ENCODE data around the gene CD109.
A peak's percentile ranks its signal among the peaks of the same experiment; 100 is the strongest.
"Not testable (repeated sequence)": the region's sequence is repeated elsewhere in the genome, so short reads cannot be mapped to it uniquely, and the experiment has no call there.

CD109 gene

DNA sequence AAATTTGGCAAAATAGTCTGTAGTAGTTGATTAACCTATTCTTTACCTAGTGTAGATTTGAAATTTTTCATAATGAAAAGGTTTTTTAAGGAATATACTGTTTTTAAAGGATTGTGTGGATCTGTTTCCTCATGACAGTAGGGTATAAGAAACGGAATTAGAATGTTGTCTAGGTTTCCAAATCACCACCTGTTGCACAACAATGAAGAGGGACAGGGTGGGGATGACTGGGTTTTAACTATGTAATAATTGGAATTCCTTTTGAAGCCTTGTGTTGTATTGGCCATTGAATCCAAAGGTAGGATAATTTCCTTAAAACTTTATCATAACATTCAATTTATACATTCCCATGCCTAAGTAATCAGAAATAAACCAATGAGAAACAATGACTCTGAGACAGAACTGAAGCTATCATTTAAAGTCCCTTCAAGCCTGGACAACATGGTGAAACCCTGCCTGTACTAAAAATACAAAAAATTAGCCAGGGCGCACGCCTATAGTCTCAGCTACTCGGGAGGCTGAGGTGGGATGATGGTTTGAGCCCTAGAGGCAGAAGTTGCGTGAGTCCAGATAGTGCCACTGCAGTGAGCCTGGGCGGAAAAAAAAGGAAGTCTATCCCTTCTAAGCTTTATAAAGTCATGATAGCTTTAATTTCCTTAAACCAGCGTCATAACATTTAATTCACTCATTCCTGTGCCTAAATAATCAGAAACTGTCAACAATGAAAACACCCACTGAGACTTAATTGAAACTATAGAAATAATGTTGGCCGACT is 23.9 kb upstream of the CD109 start:
- TF ChIP-seq, protein P1, sequence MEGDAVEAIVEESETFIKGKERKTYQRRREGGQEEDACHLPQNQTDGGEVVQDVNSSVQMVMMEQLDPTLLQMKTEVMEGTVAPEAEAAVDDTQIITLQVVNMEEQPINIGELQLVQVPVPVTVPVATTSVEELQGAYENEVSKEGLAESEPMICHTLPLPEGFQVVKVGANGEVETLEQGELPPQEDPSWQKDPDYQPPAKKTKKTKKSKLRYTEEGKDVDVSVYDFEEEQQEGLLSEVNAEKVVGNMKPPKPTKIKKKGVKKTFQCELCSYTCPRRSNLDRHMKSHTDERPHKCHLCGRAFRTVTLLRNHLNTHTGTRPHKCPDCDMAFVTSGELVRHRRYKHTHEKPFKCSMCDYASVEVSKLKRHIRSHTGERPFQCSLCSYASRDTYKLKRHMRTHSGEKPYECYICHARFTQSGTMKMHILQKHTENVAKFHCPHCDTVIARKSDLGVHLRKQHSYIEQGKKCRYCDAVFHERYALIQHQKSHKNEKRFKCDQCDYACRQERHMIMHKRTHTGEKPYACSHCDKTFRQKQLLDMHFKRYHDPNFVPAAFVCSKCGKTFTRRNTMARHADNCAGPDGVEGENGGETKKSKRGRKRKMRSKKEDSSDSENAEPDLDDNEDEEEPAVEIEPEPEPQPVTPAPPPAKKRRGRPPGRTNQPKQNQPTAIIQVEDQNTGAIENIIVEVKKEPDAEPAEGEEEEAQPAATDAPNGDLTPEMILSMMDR (IDR thresholded peaks at IDR 0.05; ENCODE audit: low read depth, low read length) = no peak
- no peak for DNase-seq (ENCODE audit: extremely low read depth, low read depth)

GRCh38 chr6:73675466-73676098 is 20.4 kb upstream of the CD109 start:
- TF ChIP-seq, protein P1 (IDR thresholded peaks at IDR 0.05; ENCODE audit: low read depth, low read length) = peak; percentile 84
- peak; percentile 32 for DNase-seq (ENCODE audit: extremely low read depth, low read depth)

DNA sequence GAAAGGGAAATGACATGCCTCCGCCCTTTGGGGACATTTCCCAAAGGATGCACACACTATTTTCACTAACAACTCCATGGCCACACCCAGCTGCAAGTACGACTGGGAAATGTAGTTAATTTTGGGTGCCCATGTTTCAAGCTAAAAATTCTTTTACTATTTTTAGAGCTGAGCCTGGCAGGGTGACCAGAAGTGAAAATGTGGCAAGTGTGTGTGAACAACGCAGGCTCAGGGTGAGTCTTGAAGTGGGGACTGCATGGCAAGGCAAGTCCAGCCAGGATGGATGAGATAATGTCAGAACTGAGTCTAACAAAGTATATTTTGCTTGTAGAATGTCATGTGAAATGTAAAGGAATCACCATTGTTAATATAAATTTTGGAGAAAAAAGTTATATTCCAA is 17.0 kb upstream of the CD109 start:
- TF ChIP-seq, protein P1 (IDR thresholded peaks at IDR 0.05; ENCODE audit: low read depth, low read length) = no peak
- no peak for DNase-seq (ENCODE audit: extremely low read depth, low read depth)

DNA sequence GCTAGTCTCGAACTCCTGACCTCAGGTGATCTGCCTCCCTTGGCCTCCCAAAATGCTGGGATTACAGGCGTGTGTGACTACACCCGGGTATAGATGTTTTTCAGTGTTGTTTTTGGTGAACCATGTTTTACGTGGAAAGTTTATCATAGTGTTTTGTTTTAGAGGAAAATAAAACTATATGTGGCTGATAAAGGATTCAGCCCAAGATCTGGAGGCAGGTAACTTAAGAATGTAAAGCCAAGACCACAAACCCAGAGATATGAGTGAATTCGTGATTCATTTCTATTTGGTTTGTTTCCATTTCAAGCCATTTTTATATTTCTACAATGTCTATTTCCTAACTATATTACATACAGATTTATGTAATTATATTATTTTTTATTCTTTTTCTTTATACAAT is 16.2 kb upstream of the CD109 start:
- DNase-seq (ENCODE audit: extremely low read depth, low read depth) = not testable (repeated sequence)

DNA sequence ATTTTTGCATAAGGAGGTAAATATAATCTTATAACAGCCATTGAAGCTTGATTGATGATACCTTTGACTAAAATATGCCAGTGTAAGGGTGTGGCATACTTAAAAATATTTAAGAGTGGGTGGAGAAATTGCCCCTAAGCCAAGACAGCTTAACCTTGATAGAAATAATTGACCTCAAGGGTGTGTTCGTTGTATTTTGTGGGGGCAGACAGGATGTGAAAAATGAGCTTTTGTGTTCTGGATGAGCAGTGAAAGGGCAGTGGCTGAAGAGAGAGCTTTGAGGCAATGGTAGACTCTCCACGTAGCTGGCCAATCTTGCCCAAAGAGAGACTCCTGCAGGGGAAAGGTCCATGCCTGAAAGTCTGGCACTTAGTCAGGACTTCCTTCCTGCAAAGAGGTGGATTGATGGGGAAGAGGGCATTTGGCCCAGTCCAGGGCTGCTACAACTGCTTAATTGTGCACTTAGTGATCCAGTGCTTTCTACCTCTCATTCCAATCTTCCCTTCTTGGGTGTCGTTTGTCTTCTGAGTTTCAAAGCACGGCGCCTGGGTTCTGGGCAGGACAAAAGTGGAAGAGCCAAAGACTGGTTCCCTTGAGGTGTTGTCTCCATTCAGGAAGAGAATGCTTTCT is 15.6 kb upstream of the CD109 start:
- TF ChIP-seq, protein P1 (IDR thresholded peaks at IDR 0.05; ENCODE audit: low read depth, low read length) = no peak
- no peak for DNase-seq (ENCODE audit: extremely low read depth, low read depth)

DNA sequence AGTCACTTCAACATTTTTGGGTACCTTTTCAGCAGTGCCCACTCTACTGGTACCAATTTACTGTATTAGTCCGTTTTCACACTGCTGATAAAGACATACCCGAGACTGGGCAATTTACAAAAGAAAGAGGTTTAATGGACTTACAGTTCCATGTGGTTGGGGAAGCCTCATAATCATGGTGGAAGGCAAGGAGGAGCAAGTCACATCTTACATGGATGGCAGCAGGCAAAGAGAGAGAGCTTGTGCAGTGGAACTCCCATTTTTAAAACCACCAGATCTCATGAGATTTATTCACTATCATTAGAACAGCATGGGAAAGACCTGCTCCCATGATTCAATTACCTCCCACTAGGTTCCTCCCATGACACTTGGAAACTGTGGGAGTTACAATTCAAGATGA is 12.4 kb upstream of the CD109 start:
- not testable (repeated sequence) for DNase-seq (ENCODE audit: extremely low read depth, low read depth)

GRCh38 chr6:73688351-73688750 is 7.7 kb upstream of the CD109 start:
- TF ChIP-seq, protein P1 (IDR thresholded peaks at IDR 0.05; ENCODE audit: low read depth, low read length) = no peak
- DNase-seq (ENCODE audit: extremely low read depth, low read depth) = no peak

GRCh38 chr6:73690056-73690455 is 5.9 kb upstream of the CD109 start:
- TF ChIP-seq, protein P1 (IDR thresholded peaks at IDR 0.05; ENCODE audit: low read depth, low read length) = no peak
- DNase-seq (ENCODE audit: extremely low read depth, low read depth) = no peak

Data from AG09319 (cell line).